Astrocyte of the cerebellum (primary cell): ENCODE results near the gene SERPINB3.

Source experiments
- DNase-seq: peaks from one replicate; pipeline ENCODE4 v3.0.0-alpha.2; 2011; ENCODE audit warnings: low read depth
- H3K4me3 ChIP-seq: 2 replicates; pipeline ENCODE4 v1.5.1; 2011; ENCODE audit warnings: mild to moderate bottlenecking, low read depth, low read length, moderate library complexity
- CTCF ChIP-seq: IDR thresholded peaks from 2 replicates; pipeline ENCODE4 v1.5.1; 2012; ENCODE audit warnings: low read length, low read depth, moderate library complexity, mild to moderate bottlenecking; ENCODE audit errors: missing control alignments
- in situ Hi-C: cut with HindIII; loops from 2 replicates; pipeline ENCODE4 v1.10.0; 2017; ENCODE audit warnings: low sequenced_read_pairs

The SERPINB3 gene

GRCh38 chr18:63624863-63625262 lies 36.8 kb downstream of the SERPINB3 start:
- TF ChIP-seq CTCF = no peak
- DNase-seq = no peak
- H3K4me3 ChIP-seq = no peak overlapping the region
- in situ Hi-C loops = no loop called here

GRCh38 chr18:63619661-63620060 lies 42.0 kb downstream of the SERPINB3 start:
- in situ Hi-C loops = no loop called here
- no peak for DNase-seq
- no peak for TF ChIP-seq CTCF
- no peak overlapping the region for H3K4me3 ChIP-seq

- H3K4me3 ChIP-seq = no peak overlapping the region
- in situ Hi-C loops = no loop called here
- TF ChIP-seq CTCF = no peak
These were observed 43.8 kb downstream of the SERPINB3 start for GRCh38 chr18:63617915-63618234.

GRCh38 chr18:63617049-63617914 lies 44.4 kb downstream of the SERPINB3 start:
- in situ Hi-C loops = no loop called here
- no peak overlapping the region for H3K4me3 ChIP-seq
- no peak for DNase-seq
- TF ChIP-seq CTCF = no peak

More at GRCh38 chr18:63617915-63618234, 43.8 kb downstream of the SERPINB3 start:
- no peak for DNase-seq

GRCh38 chr18:63613420-63613819 lies 48.3 kb downstream of the SERPINB3 start:
- DNase-seq = no peak
- no peak for TF ChIP-seq CTCF
- H3K4me3 ChIP-seq = no peak overlapping the region
- in situ Hi-C loops = no loop called here

GRCh38 chr18:63606526-63606925 lies 55.2 kb downstream of the SERPINB3 start:
- H3K4me3 ChIP-seq = no peak overlapping the region
- no peak for TF ChIP-seq CTCF
- no peak for DNase-seq
- in situ Hi-C loops = no loop called here
